ENCODE measurements around the gene BTD. TPM values are rescaled to one million over a fixed set of nuclear protein-coding genes. Genes with fewer than 3 reads are reported as not detected.

The BTD gene
- total RNA-seq, 1 donor from 2014 or later: 13.1 TPM

- Mint-ChIP-seq H3K27ac (ENCODE audit: unreplicated experiment) (peak overlapping the region; percentile 91), H3K9me3 (ENCODE audit: unreplicated experiment) (no peaks in the 10 kb centered on the region), H3K4me3 (ENCODE audit: unreplicated experiment) (no peak overlapping the region), H3K4me1 (ENCODE audit: unreplicated experiment) (peaks cover 50% of the 10 kb centered on the region), H3K27me3 (ENCODE audit: unreplicated experiment) (peaks cover 10% of the 10 kb centered on the region), H3K36me3 (ENCODE audit: low read depth, unreplicated experiment) (no peaks in the 10 kb centered on the region)
- DNase-seq (ENCODE audit: low spot score): no peak
- no peak for TF ChIP-seq CTCF (IDR thresholded peaks at IDR 0.05; ENCODE audit: unreplicated experiment)
These were observed 30.1 kb downstream of the BTD start for GRCh38 chr3:15631426-15632211.

GRCh38 chr3:15632212-15632580 lies 30.7 kb downstream of the BTD start:
- H3K27me3 Mint-ChIP-seq (ENCODE audit: unreplicated experiment): peaks cover 10% of the 10 kb centered on the region
- TF ChIP-seq CTCF (IDR thresholded peaks at IDR 0.05; ENCODE audit: unreplicated experiment): no peak
- H3K36me3 Mint-ChIP-seq (ENCODE audit: low read depth, unreplicated experiment): no peaks in the 10 kb centered on the region
- no peak for DNase-seq (ENCODE audit: low spot score)
- H3K27ac Mint-ChIP-seq (ENCODE audit: unreplicated experiment): peak overlapping the region; percentile 77
- H3K4me3 Mint-ChIP-seq (ENCODE audit: unreplicated experiment): no peak overlapping the region
- peaks cover 55% of the 10 kb centered on the region for H3K4me1 Mint-ChIP-seq (ENCODE audit: unreplicated experiment)
- H3K9me3 Mint-ChIP-seq (ENCODE audit: unreplicated experiment): no peaks in the 10 kb centered on the region

DNA sequence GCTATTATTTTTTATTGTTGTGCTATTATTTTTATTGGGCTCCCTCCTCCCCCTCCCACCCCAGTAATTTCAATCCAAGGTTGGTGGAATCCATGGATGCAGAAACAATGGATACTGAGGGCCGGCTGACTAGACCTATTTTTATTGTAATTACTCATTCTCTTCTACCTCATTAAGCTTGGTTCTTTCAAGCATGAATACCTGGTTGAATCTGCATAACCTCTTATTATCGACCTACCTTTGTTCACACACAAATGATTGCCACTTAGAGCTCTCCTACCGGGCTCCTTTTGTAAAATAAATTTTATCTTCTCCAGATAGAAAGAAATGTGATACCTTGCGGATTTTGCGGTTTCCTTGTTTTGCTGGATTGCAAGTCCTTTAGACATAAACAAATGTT lies 31.6 kb downstream of the BTD start:
- H3K36me3 Mint-ChIP-seq (ENCODE audit: low read depth, unreplicated experiment): no peaks in the 10 kb centered on the region
- H3K27me3 Mint-ChIP-seq (ENCODE audit: unreplicated experiment): peaks cover 10% of the 10 kb centered on the region
- no peak for DNase-seq (ENCODE audit: low spot score)
- no peak for TF ChIP-seq CTCF (IDR thresholded peaks at IDR 0.05; ENCODE audit: unreplicated experiment)
- peaks cover 65% of the 10 kb centered on the region for H3K4me1 Mint-ChIP-seq (ENCODE audit: unreplicated experiment)
- H3K4me3 Mint-ChIP-seq (ENCODE audit: unreplicated experiment): no peak overlapping the region
- no peak overlapping the region for H3K27ac Mint-ChIP-seq (ENCODE audit: unreplicated experiment)
- H3K9me3 Mint-ChIP-seq (ENCODE audit: unreplicated experiment): no peaks in the 10 kb centered on the region

DNA sequence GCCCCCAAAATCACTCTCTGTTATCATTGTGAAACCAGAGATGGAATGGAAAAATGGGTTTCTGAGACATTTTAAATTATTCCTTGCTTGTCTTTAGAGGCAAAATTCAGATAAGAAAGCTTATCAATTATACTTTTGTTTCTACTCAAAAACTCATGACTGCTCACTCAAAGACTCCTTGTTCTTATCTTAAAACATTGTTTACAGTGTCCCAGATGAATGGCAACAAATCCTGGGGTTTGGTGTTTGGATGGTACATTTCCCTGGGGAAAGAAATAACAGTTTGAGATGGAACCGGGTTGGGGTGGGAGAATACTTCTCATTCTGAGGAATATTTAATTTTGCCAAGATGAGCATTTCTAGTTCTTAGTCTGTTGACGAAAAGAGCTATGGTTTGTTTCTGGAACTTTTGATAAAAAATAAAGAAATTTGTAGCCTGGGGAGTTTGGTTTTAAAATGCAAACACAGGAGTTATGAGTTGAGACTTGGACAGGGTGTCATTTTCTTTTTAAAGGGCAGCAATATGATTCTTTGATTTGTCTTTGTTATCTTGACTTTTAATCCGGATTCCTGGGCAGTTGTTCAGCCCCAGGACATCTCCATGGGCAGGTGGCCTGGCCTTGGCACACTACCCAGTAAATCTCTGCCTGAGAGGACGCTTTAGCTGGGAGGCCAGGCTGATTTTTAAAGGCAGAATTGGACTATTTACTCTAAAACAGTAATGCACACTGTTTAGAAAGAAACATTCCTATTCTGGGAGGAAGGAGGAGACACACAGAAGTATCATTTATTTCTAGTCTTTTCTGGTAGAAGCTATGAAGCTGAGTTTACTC lies 32.4 kb downstream of the BTD start:
- Mint-ChIP-seq H3K4me1 (ENCODE audit: unreplicated experiment) (peaks cover 66% of the 10 kb centered on the region), H3K27me3 (ENCODE audit: unreplicated experiment) (peaks cover 10% of the 10 kb centered on the region), H3K9me3 (ENCODE audit: unreplicated experiment) (no peaks in the 10 kb centered on the region), H3K4me3 (ENCODE audit: unreplicated experiment) (no peak overlapping the region), H3K36me3 (ENCODE audit: low read depth, unreplicated experiment) (no peaks in the 10 kb centered on the region), H3K27ac (ENCODE audit: unreplicated experiment) (no peak overlapping the region)
- DNase-seq (ENCODE audit: low spot score): no peak
- TF ChIP-seq CTCF (IDR thresholded peaks at IDR 0.05; ENCODE audit: unreplicated experiment): no peak

GRCh38 chr3:15634671-15635070 lies 33.1 kb downstream of the BTD start:
- Mint-ChIP-seq H3K4me1 (ENCODE audit: unreplicated experiment) (peaks cover 66% of the 10 kb centered on the region), H3K27me3 (ENCODE audit: unreplicated experiment) (peaks cover 10% of the 10 kb centered on the region), H3K4me3 (ENCODE audit: unreplicated experiment) (no peak overlapping the region), H3K36me3 (ENCODE audit: low read depth, unreplicated experiment) (no peaks in the 10 kb centered on the region), H3K9me3 (ENCODE audit: unreplicated experiment) (no peaks in the 10 kb centered on the region), H3K27ac (ENCODE audit: unreplicated experiment) (no peak overlapping the region)
- DNase-seq (ENCODE audit: low spot score): no peak
- no peak for TF ChIP-seq CTCF (IDR thresholded peaks at IDR 0.05; ENCODE audit: unreplicated experiment)

All from endothelial cell (in vitro differentiated cells).